OCI-LY7 (cell line): ENCODE measurements around the gene ZNF20. TPM values are rescaled to one million over a fixed set of nuclear protein-coding genes. Genes with fewer than 3 reads are reported as not detected.

Experiments
- BruUV-seq: library from RNA; stranded (reverse); fragments of 400-500 nt; replicated peaks from 2 replicates; lab custom pipeline; 2021; lab: Mats Ljungman, UMichigan
- CTCF ChIA-PET: fragments of 300-600 bp; sonication (Branson Sonifier 250); formaldehyde crosslinking; loops from one replicate; lab custom pipeline; 2022; ENCODE audit warnings: antibody characterized with exemption; ENCODE audit not compliant: unreplicated experiment; lab: Charles Lee
- POLR2A ChIA-PET: fragments of 300-600 bp; sonication (Branson Sonifier 250); formaldehyde crosslinking; loops from one replicate; lab custom pipeline; 2022; ENCODE audit warnings: antibody characterized with exemption; lab: Charles Lee
- DNase-seq: peaks from one replicate; pipeline ENCODE4 v3.0.0-alpha.2; 2015; ENCODE audit warnings: low spot score
- H2AFZ ChIP-seq: fragments of 200-600 bp; sonication (generic), shearing (Covaris generic); 2 replicates; pipeline ENCODE4 v1.6.1; 2014; ENCODE audit warnings: mild to moderate bottlenecking, antibody characterized with exemption, low read length, moderate library complexity
- H3K27ac ChIP-seq: fragments of 200-600 bp; sonication (generic); 2 replicates; pipeline ENCODE4 v1.5.1; 2014; ENCODE audit warnings: mixed run types, low read depth, mild to moderate bottlenecking, moderate library complexity, low read length, inconsistent platforms; ENCODE audit not compliant: poor library complexity, severe bottlenecking
- H3K36me3 ChIP-seq: fragments of 200-600 bp; sonication (generic); 2 replicates; pipeline ENCODE4 v1.6.1; 2014; ENCODE audit warnings: mild to moderate bottlenecking, antibody characterized with exemption, low read length, moderate library complexity, mixed read lengths; ENCODE audit not compliant: insufficient read depth
- H3K4me1 ChIP-seq: fragments of 200-600 bp; sonication (generic); 2 replicates; pipeline ENCODE4 v1.5.1; 2014; ENCODE audit warnings: mild to moderate bottlenecking, low read length; ENCODE audit not compliant: insufficient read depth, poor library complexity, severe bottlenecking
- H3K4me2 ChIP-seq: fragments of 200-600 bp; sonication (generic); 2 replicates; pipeline ENCODE4 v1.6.1; 2014; ENCODE audit warnings: mild to moderate bottlenecking, low read length
- H3K4me3 ChIP-seq: fragments of 200-600 bp; sonication (generic); 2 replicates; pipeline ENCODE4 v1.5.1; 2014; ENCODE audit warnings: mild to moderate bottlenecking, low read depth, low read length; ENCODE audit not compliant: poor library complexity, severe bottlenecking
- H3K79me2 ChIP-seq: fragments of 200-600 bp; sonication (generic); 2 replicates; pipeline ENCODE4 v1.6.1; 2016; ENCODE audit warnings: low read depth, mild to moderate bottlenecking, low read length, moderate library complexity, mixed read lengths; ENCODE audit not compliant: insufficient read depth
- H3K9me2 ChIP-seq: fragments of 200-600 bp; sonication (generic); 2 replicates; pipeline ENCODE4 v1.6.1; 2016; ENCODE audit warnings: mild to moderate bottlenecking, low read length, mixed read lengths; ENCODE audit not compliant: insufficient read depth
- H3K9me3 ChIP-seq: fragments of 200-600 bp; sonication (generic); 2 replicates; pipeline ENCODE4 v1.6.1; 2014; ENCODE audit warnings: mild to moderate bottlenecking, mixed run types, low read length, mixed read lengths
- H4K20me1 ChIP-seq: fragments of 200-600 bp; sonication (generic); 2 replicates; pipeline ENCODE4 v1.6.1; 2014; ENCODE audit warnings: mild to moderate bottlenecking, antibody characterized with exemption, low read length, moderate library complexity, mixed read lengths; ENCODE audit not compliant: insufficient read depth
- CTCF ChIP-seq: fragments of 200-600 bp; sonication (generic); conservative IDR thresholded peaks from 2 replicates; pipeline ENCODE4 v1.5.1; 2014; ENCODE audit warnings: mild to moderate bottlenecking, antibody characterized with exemption, low read length, moderate library complexity, mixed read lengths
- EZH2phosphoT487 ChIP-seq: fragments of 200-600 bp; sonication (generic); IDR thresholded peaks from 2 replicates; pipeline ENCODE4 v1.6.1; 2018; ENCODE audit warnings: low read depth, borderline replicate concordance, mild to moderate bottlenecking, mixed run types, antibody characterized with exemption, low read length, moderate library complexity, mixed read lengths
- intact Hi-C: fragments of 100-400 bp; cut with micrococcal nuclease; formaldehyde crosslinking; loops from one replicate; pipeline ENCODE4 v1.10.0; 2022; ENCODE audit not compliant: unreplicated experiment
- total RNA-seq, 2 experiments: library from RNA; depleted of rRNA in 1 of 2; stranded (reverse); fragments of >200 nt in 1 of 2; shearing (Covaris generic) in 1 of 2; gene quantifications; 2 replicates each; pipeline ENCODE4 v1.2.3, GENCODE V29; 2014 to 2022

The ZNF20 gene
- total RNA-seq, 2 experiments from 2014 or later, result 6.1 to 7.1 TPM

- Histone ChIP-seq H3K79me2 (peaks cover 11% of the 10 kb centered on the region; the same call in 1 of the 2 replicates), H3K27ac (no peak overlapping the region), H3K9me2 (no peaks in the 10 kb centered on the region), H3K36me3 (peaks cover 38% of the 10 kb centered on the region), H3K9me3 (no peaks in the 10 kb centered on the region), H3K4me1 (peaks cover 26% of the 10 kb centered on the region), H3K4me2 (0 out of 2 replicates have a peak overlapping the region, but pooled peaks have one; percentile 3), H3K4me3 (no peak overlapping the region), H2AFZ (no peak overlapping the region), H4K20me1 (no peaks in the 10 kb centered on the region)
- TF ChIP-seq EZH2phosphoT487 (no peak), CTCF (peak; percentile 87)
- DNase-seq, result peak; percentile 78
- CTCF ChIA-PET, result interaction anchor here (1.1 to 1.6 kb wide), 3 partner anchors 47 to 213 kb away, joined by 3 to 5 read pairs (median 5); no protein-coding TSS in a partner anchor
- no TSS peak for BruUV-seq
- intact Hi-C loops, result no loop called here
- POLR2A ChIA-PET, result interaction anchor here (0.7 kb wide), 1 partner anchor 215 kb away, joined by 5 read pairs; no protein-coding TSS in a partner anchor
Measured at GRCh38 chr19:12137221-12137940, 2.8 kb downstream of the ZNF20 start.

- no peak for DNase-seq
- ChIA-PET POLR2A (no interaction called here), CTCF (no interaction called here)
- no TSS peak for BruUV-seq
- Histone ChIP-seq H3K27ac (no peak overlapping the region), H3K4me1 (peaks cover 8% of the 10 kb centered on the region), H4K20me1 (no peaks in the 10 kb centered on the region), H3K4me2 (no peak overlapping the region), H3K9me2 (no peaks in the 10 kb centered on the region), H3K9me3 (no peaks in the 10 kb centered on the region), H3K79me2 (no peaks in the 10 kb centered on the region), H2AFZ (no peak overlapping the region), H3K4me3 (no peak overlapping the region), H3K36me3 (peaks cover 49% of the 10 kb centered on the region)
- TF ChIP-seq CTCF (no peak), EZH2phosphoT487 (no peak)
- intact Hi-C loops, result no loop called here
Measured at GRCh38 chr19:12133069-12133468, 7.1 kb downstream of the ZNF20 start.

GRCh38 chr19:12126707-12127106, 13.4 kb downstream of the ZNF20 start:
- no peaks in the 10 kb centered on the region for H3K79me2 ChIP-seq
- H3K27ac ChIP-seq, result no peak overlapping the region
- TF ChIP-seq CTCF (peak; percentile 83), EZH2phosphoT487 (no peak)
- DNase-seq, result peak; percentile 41
- BruUV-seq, result no TSS peak
- no peaks in the 10 kb centered on the region for H3K4me1 ChIP-seq
- no peak overlapping the region for H2AFZ ChIP-seq
- H3K4me3 ChIP-seq, result no peak overlapping the region
- no peak overlapping the region for H3K4me2 ChIP-seq
- H3K36me3 ChIP-seq, result 0 out of 2 replicates have a peak, but pooled peaks cover 5% of the 10 kb centered on the region
- H4K20me1 ChIP-seq, result no peaks in the 10 kb centered on the region
- no peaks in the 10 kb centered on the region for H3K9me2 ChIP-seq
- H3K9me3 ChIP-seq, result no peaks in the 10 kb centered on the region
- ChIA-PET CTCF (no interaction called here), POLR2A (no interaction called here)
- intact Hi-C loops, result no loop called here
